ENCODE data around the gene SDR42E1. TPM values are rescaled to one million over a fixed set of nuclear protein-coding genes. Genes with fewer than 3 reads are reported as not detected.

SDR42E1 gene
- total and polyA plus RNA-seq, 9 of the 15 experiments (the other 6 are each of a cell fraction or from before 2014, with no cell fraction given) = 0.13 to 1.3 (median 0.42) TPM

DNA sequence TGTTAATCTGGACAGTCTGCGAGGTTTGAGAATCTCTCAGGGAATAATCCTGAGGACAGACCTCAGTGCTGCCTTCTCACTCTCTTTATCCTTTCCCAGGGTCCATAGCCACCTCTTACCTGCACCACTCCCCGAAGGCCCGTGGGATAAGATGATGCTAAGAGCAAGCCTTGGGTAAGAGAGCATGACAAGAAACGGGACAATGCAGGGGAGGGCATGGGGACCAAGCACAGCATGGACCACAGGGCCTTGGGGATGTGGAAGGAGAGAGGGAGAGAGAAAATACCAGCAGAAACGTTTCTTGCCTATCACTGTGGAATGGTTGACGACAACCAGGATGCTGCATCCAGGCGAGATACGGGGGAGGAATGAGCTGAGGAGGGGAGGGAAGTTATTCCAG, 8.3 kb upstream of the SDR42E1 start:
- FAIRE-seq = no peak
- in situ Hi-C loops (cut with MboI) = no loop called here
- BruUV-seq (replicated peaks) = no TSS peak

DNA sequence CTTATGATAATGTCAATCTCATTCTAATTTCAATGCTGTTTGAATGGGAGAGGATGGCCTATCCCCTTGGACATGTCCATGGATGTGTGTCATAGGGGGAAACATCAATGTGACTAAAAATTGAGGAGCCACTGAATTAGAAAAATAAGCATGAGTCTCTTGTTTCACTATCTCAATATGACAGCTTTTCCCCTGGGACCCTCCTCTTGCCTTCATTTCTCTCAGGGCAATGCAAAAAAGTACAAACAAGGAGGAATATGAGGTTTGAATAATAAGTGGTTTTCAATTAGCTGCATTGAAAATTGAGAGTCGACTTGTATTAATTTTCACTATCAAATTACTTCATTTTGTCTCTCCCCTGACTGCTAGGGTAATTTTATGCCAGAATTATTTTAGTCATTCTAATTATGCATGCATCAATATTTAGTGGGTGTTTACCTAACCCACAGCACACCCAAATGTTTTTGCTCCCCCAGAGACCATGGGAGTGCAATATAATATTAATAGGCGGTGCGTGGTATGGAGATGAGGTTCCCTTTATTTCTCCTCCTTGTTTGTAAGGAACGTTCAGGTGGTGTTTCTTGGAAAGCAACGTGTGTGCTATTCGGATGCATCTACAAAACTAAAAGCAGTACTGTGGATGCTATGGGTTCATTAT, 6.8 kb upstream of the SDR42E1 start:
- 1% methylated on average over 6 of the region's 6 CpGs for WGBS (ENCODE audit: insufficient coverage, low coverage, missing lambda C conversion rate)
- POLR2A ChIA-PET = no interaction called here
- FAIRE-seq (no peak), ATAC-seq (no peak), DNase-seq (ENCODE audit: extremely low read depth in 1 of 4, low spot score in 3 of 4) (no peak)
- TF ChIP-seq YBX1 (IDR thresholded peaks at IDR 0.05) (no peak), NFRKB (IDR thresholded peaks at IDR 0.05; ENCODE audit: low read depth) (no peak), ZBTB33 (CRISPR knock-in tag; IDR thresholded peaks at IDR 0.05) (no peak), ZBTB2 (IDR thresholded peaks at IDR 0.05) (no peak)
- TF ChIP-seq, protein P1, sequence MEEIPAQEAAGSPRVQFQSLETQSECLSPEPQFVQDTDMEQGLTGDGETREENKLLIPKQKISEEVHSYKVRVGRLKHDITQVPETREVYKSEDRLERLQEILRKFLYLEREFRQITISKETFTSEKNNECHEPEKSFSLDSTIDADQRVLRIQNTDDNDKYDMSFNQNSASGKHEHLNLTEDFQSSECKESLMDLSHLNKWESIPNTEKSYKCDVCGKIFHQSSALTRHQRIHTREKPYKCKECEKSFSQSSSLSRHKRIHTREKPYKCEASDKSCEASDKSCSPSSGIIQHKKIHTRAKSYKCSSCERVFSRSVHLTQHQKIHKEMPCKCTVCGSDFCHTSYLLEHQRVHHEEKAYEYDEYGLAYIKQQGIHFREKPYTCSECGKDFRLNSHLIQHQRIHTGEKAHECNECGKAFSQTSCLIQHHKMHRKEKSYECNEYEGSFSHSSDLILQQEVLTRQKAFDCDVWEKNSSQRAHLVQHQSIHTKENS (CRISPR knock-in tag; IDR thresholded peaks at IDR 0.05) = no peak
- TF ChIP-seq, protein P2, sequence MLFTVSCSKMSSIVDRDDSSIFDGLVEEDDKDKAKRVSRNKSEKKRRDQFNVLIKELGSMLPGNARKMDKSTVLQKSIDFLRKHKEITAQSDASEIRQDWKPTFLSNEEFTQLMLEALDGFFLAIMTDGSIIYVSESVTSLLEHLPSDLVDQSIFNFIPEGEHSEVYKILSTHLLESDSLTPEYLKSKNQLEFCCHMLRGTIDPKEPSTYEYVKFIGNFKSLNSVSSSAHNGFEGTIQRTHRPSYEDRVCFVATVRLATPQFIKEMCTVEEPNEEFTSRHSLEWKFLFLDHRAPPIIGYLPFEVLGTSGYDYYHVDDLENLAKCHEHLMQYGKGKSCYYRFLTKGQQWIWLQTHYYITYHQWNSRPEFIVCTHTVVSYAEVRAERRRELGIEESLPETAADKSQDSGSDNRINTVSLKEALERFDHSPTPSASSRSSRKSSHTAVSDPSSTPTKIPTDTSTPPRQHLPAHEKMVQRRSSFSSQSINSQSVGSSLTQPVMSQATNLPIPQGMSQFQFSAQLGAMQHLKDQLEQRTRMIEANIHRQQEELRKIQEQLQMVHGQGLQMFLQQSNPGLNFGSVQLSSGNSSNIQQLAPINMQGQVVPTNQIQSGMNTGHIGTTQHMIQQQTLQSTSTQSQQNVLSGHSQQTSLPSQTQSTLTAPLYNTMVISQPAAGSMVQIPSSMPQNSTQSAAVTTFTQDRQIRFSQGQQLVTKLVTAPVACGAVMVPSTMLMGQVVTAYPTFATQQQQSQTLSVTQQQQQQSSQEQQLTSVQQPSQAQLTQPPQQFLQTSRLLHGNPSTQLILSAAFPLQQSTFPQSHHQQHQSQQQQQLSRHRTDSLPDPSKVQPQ (CRISPR knock-in tag; IDR thresholded peaks at IDR 0.05; ENCODE audit: borderline replicate concordance) = no peak
- H3K79me2 ChIP-seq (ENCODE audit: control insufficient read depth, insufficient read depth, low read length) = no peaks in the 10 kb centered on the region
- H3K27me3 ChIP-seq (ENCODE audit: control insufficient read depth in 2 of 2, insufficient read depth in 2 of 2, low read length in 2 of 2) = peaks cover 9 to 18% of the 10 kb centered on the region in 2 experiments; a peak in 4 of 5 replicates
- H3K9ac ChIP-seq (ENCODE audit: insufficient read depth in 1 of 2, low read depth in 2 of 2, low read length in 2 of 2) = no peak overlapping the region
- in situ Hi-C loops (cut with MboI) (no loop called here), intact Hi-C loops (cut with micrococcal nuclease) (no loop called here)
- no peaks in the 10 kb centered on the region for H3K9me3 ChIP-seq (replicated peaks; ENCODE audit: control insufficient read depth, insufficient read depth, low read depth, low read length)
- no peaks in the 10 kb centered on the region for H3K4me1 ChIP-seq (replicated peaks in 1 of 2; ENCODE audit: control insufficient read depth in 2 of 2, insufficient read depth in 2 of 2, low read length in 2 of 2)
- H4K20me1 ChIP-seq (replicated peaks; ENCODE audit: control insufficient read depth, insufficient read depth, low read length) = no peaks in the 10 kb centered on the region
- H3K4me2 ChIP-seq (ENCODE audit: insufficient read depth, low read length) = no peak overlapping the region
- BruUV-seq (replicated peaks) = no TSS peak
- no peak overlapping the region for H3K4me3 ChIP-seq
- H2AFZ ChIP-seq (ENCODE audit: low read depth, low read length) = no peak overlapping the region
- CTCF ChIA-PET (ENCODE audit: low intra/inter-chr PET ratio) = no interaction called here
- no peak overlapping the region for H3K27ac ChIP-seq (ENCODE audit: extremely low read depth, low read depth, low read length)
- H3K9me1 ChIP-seq (ENCODE audit: control insufficient read depth, insufficient read depth, low read length) = no peaks in the 10 kb centered on the region
- H3K36me3 ChIP-seq (ENCODE audit: control insufficient read depth, insufficient read depth, low read length) = no peaks in the 10 kb centered on the region

More for the DNA sequence above, 8.3 kb upstream of the SDR42E1 start:
- Histone ChIP-seq H3K4me1 (replicated peaks in 1 of 2; ENCODE audit: control insufficient read depth in 2 of 2, insufficient read depth in 2 of 2, low read length in 2 of 2) (no peaks in the 10 kb centered on the region), H3K4me2 (ENCODE audit: insufficient read depth, low read length) (no peak overlapping the region), H3K79me2 (ENCODE audit: control insufficient read depth, insufficient read depth, low read length) (no peaks in the 10 kb centered on the region), H3K4me3 (no peak overlapping the region), H3K9me1 (ENCODE audit: control insufficient read depth, insufficient read depth, low read length) (no peaks in the 10 kb centered on the region), H4K20me1 (replicated peaks; ENCODE audit: control insufficient read depth, insufficient read depth, low read length) (no peaks in the 10 kb centered on the region), H3K9ac (ENCODE audit: insufficient read depth in 1 of 2, low read depth in 2 of 2, low read length in 2 of 2) (no peak overlapping the region), H2AFZ (ENCODE audit: low read depth, low read length) (no peak overlapping the region), H3K36me3 (ENCODE audit: control insufficient read depth, insufficient read depth, low read length) (no peaks in the 10 kb centered on the region), H3K27ac (ENCODE audit: extremely low read depth, low read depth, low read length) (no peak overlapping the region), H3K27me3 (ENCODE audit: control insufficient read depth in 2 of 2, insufficient read depth in 2 of 2, low read length in 2 of 2) (peaks cover 9 to 18% of the 10 kb centered on the region in 2 experiments; a peak in 4 of 5 replicates), H3K9me3 (replicated peaks; ENCODE audit: control insufficient read depth, insufficient read depth, low read depth, low read length) (no peaks in the 10 kb centered on the region)
- DNase-seq (ENCODE audit: extremely low read depth in 1 of 4, low spot score in 3 of 4) (no peak), ATAC-seq (no peak)
- TF ChIP-seq POLR2H (tag; IDR thresholded peaks at IDR 0.05; ENCODE audit: low read depth) = no peak
- TF ChIP-seq COPS2 (conservative IDR thresholded peaks at IDR 0.05) = no peak
- WGBS (ENCODE audit: insufficient coverage, low coverage, missing lambda C conversion rate) = under 1% methylated on average over 8 of the region's 8 CpGs
- intact Hi-C loops (cut with micrococcal nuclease) = no loop called here
- ChIA-PET CTCF (ENCODE audit: low intra/inter-chr PET ratio) (no interaction called here), POLR2A (no interaction called here)
